OCI-LY7 (cell line): ENCODE results near the gene MON2.

Experiments used
- EZH2phosphoT487 ChIP-seq: fragments of 200-600 bp; sonication (generic); IDR thresholded peaks from 2 replicates; pipeline ENCODE4 v1.6.1; 2018; ENCODE audit warnings: low read depth, borderline replicate concordance, mild to moderate bottlenecking, mixed run types, antibody characterized with exemption, low read length, moderate library complexity, mixed read lengths
- TF ChIP-seq, protein P1 (sequence below): fragments of 200-600 bp; sonication (generic); conservative IDR thresholded peaks from 2 replicates; pipeline ENCODE4 v1.5.1; 2014; ENCODE audit warnings: mild to moderate bottlenecking, antibody characterized with exemption, low read length, moderate library complexity, mixed read lengths

- TF ChIP-seq, protein P1, sequence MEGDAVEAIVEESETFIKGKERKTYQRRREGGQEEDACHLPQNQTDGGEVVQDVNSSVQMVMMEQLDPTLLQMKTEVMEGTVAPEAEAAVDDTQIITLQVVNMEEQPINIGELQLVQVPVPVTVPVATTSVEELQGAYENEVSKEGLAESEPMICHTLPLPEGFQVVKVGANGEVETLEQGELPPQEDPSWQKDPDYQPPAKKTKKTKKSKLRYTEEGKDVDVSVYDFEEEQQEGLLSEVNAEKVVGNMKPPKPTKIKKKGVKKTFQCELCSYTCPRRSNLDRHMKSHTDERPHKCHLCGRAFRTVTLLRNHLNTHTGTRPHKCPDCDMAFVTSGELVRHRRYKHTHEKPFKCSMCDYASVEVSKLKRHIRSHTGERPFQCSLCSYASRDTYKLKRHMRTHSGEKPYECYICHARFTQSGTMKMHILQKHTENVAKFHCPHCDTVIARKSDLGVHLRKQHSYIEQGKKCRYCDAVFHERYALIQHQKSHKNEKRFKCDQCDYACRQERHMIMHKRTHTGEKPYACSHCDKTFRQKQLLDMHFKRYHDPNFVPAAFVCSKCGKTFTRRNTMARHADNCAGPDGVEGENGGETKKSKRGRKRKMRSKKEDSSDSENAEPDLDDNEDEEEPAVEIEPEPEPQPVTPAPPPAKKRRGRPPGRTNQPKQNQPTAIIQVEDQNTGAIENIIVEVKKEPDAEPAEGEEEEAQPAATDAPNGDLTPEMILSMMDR, result peak; percentile 53
- TF ChIP-seq EZH2phosphoT487, result no peak
These were observed 133.3 kb downstream of the MON2 start for GRCh38 chr12:62599854-62600437.
